HL-60 (cell line): ENCODE results near the gene CNOT9.

Experiments
- DNase-seq, 2 experiments: peaks; one replicate each; pipeline ENCODE4 v3.0.0-alpha.2; 2010 to 2020; ENCODE audit warnings: low read depth in 1 of 2, low spot score in 1 of 2
- H3K27ac ChIP-seq: fragments of 250-450 bp; sonication (Bioruptor Pico); replicated peaks from 2 replicates; pipeline ENCODE4 v1.5.1; 2020; ENCODE audit warnings: mild to moderate bottlenecking, moderate library complexity
- H3K27me3 ChIP-seq: fragments of 250-450 bp; sonication (Bioruptor Pico); 2 replicates; pipeline ENCODE4 v1.5.1; 2021; ENCODE audit warnings: mild to moderate bottlenecking, moderate library complexity; ENCODE audit not compliant: insufficient read depth, poor library complexity, severe bottlenecking
- H3K4me3 ChIP-seq: replicated peaks from 2 replicates; pipeline ENCODE4 v1.5.1; 2011; ENCODE audit warnings: mild to moderate bottlenecking, control low read depth, low read length; ENCODE audit not compliant: insufficient read depth
- GABPA ChIP-seq: IDR thresholded peaks from 2 replicates; pipeline ENCODE4 v1.6.1; 2012; ENCODE audit warnings: low read depth
- POLR2AphosphoS5 ChIP-seq: IDR thresholded peaks from 2 replicates; pipeline ENCODE4 v1.6.1; 2012; ENCODE audit warnings: low read depth
- SPI1 ChIP-seq: IDR thresholded peaks from 2 replicates; pipeline ENCODE4 v1.6.1; 2012; ENCODE audit warnings: low read depth, mild to moderate bottlenecking, borderline replicate concordance
- TF ChIP-seq, protein P1 (sequence below): IDR thresholded peaks from one replicate; pipeline ENCODE4 v1.5.1; 2011; ENCODE audit warnings: low read length, control low read depth, inconsistent platforms; ENCODE audit not compliant: insufficient read depth
- TF ChIP-seq, protein P2 (sequence below): IDR thresholded peaks from 2 replicates; pipeline ENCODE4 v1.6.1; 2012; ENCODE audit warnings: low read depth; ENCODE audit not compliant: insufficient replicate concordance

Gene CNOT9

DNA sequence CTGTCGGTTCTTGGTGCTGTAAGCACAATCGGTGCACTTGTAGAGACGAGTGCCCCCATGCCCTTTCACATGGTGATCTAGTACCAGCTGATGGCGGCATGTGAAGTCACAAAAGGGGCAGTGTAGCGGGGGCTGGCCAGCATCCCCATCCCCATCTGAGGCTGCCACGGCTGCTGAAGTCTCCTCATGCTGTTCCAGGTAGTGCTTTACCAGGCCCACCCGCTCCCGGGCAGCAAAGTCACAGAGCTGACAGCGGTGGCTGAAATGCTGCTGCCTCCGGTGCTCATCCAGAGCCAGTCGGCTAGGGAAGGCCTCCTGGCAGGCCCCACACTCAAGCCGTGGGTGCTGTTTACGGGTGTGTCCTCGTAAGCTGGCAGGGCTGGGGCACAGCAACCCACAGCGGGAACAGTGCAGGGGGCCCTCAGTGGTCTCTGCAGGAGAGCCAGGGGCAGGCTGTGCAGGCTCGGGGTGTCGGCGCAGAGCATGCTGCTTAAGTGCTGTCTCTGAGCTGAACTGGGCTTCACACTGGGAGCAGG lies 73.5 kb downstream of the CNOT9 start:
- Histone ChIP-seq H3K27me3 (no peaks in the 10 kb centered on the region), H3K4me3 (no peak overlapping the region), H3K27ac (no peak overlapping the region)
- no peak for TF ChIP-seq SPI1
- TF ChIP-seq, protein P1, sequence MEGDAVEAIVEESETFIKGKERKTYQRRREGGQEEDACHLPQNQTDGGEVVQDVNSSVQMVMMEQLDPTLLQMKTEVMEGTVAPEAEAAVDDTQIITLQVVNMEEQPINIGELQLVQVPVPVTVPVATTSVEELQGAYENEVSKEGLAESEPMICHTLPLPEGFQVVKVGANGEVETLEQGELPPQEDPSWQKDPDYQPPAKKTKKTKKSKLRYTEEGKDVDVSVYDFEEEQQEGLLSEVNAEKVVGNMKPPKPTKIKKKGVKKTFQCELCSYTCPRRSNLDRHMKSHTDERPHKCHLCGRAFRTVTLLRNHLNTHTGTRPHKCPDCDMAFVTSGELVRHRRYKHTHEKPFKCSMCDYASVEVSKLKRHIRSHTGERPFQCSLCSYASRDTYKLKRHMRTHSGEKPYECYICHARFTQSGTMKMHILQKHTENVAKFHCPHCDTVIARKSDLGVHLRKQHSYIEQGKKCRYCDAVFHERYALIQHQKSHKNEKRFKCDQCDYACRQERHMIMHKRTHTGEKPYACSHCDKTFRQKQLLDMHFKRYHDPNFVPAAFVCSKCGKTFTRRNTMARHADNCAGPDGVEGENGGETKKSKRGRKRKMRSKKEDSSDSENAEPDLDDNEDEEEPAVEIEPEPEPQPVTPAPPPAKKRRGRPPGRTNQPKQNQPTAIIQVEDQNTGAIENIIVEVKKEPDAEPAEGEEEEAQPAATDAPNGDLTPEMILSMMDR, result no peak
- TF ChIP-seq, protein P2, sequence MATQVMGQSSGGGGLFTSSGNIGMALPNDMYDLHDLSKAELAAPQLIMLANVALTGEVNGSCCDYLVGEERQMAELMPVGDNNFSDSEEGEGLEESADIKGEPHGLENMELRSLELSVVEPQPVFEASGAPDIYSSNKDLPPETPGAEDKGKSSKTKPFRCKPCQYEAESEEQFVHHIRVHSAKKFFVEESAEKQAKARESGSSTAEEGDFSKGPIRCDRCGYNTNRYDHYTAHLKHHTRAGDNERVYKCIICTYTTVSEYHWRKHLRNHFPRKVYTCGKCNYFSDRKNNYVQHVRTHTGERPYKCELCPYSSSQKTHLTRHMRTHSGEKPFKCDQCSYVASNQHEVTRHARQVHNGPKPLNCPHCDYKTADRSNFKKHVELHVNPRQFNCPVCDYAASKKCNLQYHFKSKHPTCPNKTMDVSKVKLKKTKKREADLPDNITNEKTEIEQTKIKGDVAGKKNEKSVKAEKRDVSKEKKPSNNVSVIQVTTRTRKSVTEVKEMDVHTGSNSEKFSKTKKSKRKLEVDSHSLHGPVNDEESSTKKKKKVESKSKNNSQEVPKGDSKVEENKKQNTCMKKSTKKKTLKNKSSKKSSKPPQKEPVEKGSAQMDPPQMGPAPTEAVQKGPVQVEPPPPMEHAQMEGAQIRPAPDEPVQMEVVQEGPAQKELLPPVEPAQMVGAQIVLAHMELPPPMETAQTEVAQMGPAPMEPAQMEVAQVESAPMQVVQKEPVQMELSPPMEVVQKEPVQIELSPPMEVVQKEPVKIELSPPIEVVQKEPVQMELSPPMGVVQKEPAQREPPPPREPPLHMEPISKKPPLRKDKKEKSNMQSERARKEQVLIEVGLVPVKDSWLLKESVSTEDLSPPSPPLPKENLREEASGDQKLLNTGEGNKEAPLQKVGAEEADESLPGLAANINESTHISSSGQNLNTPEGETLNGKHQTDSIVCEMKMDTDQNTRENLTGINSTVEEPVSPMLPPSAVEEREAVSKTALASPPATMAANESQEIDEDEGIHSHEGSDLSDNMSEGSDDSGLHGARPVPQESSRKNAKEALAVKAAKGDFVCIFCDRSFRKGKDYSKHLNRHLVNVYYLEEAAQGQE, result no peak
- no peak; the same call in 1 of the 2 replicates for TF ChIP-seq POLR2AphosphoS5
- no peak for TF ChIP-seq GABPA
- no peak for DNase-seq

DNA sequence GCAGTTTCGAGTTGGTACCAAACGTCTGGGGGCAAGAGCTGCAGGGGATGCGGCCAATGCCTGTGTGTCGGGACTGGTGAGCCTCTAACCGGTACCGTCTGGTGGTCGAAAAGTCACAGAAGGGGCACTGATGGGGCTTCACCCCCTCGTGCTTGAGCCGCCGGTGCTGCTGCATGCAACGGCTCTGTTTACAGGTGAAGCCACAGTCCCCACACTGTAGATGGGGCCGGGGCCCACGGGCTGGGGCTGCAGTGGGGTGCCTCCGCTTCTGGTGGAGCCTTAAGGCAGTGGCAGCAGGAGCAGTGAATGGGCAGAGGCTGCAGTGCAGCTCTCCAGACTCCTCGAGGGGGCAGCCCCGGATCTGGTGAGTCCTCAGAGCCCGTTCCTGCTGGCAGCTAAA lies 74.1 kb downstream of the CNOT9 start:
- Histone ChIP-seq H3K4me3 (no peak overlapping the region), H3K27me3 (no peaks in the 10 kb centered on the region), H3K27ac (no peak overlapping the region)
- TF ChIP-seq POLR2AphosphoS5 (no peak), SPI1 (no peak), GABPA (no peak)
- TF ChIP-seq, protein P2, result no peak
- TF ChIP-seq, protein P1, result no peak
- DNase-seq, result no peak

DNA sequence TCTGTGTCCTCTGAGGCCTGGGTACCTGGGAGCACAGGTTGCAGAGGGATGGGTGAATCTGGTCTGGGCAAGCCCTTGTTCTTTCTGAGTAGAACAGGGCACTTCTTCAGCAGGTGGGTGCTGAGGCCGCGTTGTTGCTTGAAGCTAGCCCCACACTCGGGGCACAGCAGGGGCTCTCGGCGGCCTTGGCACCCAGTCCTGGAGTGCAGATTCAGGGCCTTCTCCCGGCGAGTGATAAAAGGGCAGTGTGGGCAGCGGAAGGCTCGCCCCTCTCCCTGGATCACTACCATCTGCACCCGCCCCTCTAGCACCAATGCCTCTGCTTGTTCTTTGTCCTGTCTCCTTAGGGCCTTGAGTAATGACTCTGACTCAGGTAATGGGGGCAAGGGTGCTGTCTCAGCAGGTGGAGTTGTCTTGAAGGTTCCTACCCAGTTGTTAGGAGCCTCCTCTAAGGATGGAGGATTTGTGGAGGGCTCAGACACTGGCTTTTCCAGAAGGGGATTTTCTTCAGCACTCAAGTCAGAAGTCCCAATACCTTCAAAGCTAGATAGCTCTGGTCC lies 75.2 kb downstream of the CNOT9 start:
- no peak overlapping the region for H3K27ac ChIP-seq
- no peak overlapping the region for H3K4me3 ChIP-seq
- TF ChIP-seq POLR2AphosphoS5, result no peak
- no peak for TF ChIP-seq SPI1
- no peak for TF ChIP-seq GABPA
- TF ChIP-seq, protein P2, result no peak
- DNase-seq, result no peak
- no peaks in the 10 kb centered on the region for H3K27me3 ChIP-seq
